Neural progenitor cell (in vitro differentiated cells): Measurements from ENCODE around the gene PCDHB9. TPM values are rescaled to one million over a fixed set of nuclear protein-coding genes. Genes with fewer than 3 reads are reported as not detected.
A peak's percentile ranks its signal among the peaks of the same experiment; 100 is the strongest.
"Not testable (repeated sequence)": the region's sequence is repeated elsewhere in the genome, so short reads cannot be mapped to it uniquely, and the experiment has no call there.

Experiments used
- DNase-seq: peaks from one replicate; pipeline ENCODE4 v3.0.0-alpha.2; 2016; ENCODE audit warnings: low spot score
- H2AFZ ChIP-seq: fragments of 200-600 bp; sonication (generic); replicated peaks from 2 replicates; pipeline ENCODE4 v1.6.1; 2016; ENCODE audit warnings: antibody characterized with exemption
- H3F3A ChIP-seq: fragments of 200-600 bp; sonication (generic); 2 replicates; pipeline ENCODE4 v1.6.1; 2016; ENCODE audit warnings: antibody characterized with exemption, low read depth
- H3K27ac ChIP-seq: fragments of 200-600 bp; sonication (generic); 2 replicates; pipeline ENCODE4 v1.5.1; 2016; ENCODE audit warnings: mild to moderate bottlenecking
- H3K27me3 ChIP-seq: fragments of 200-600 bp; sonication (generic); 2 replicates; pipeline ENCODE4 v1.6.1; 2016; ENCODE audit warnings: mild to moderate bottlenecking, moderate library complexity
- H3K36me3 ChIP-seq: fragments of 200-600 bp; sonication (generic); 2 replicates; pipeline ENCODE4 v1.5.1; 2016
- H3K4me1 ChIP-seq: fragments of 200-600 bp; sonication (generic); 2 replicates; pipeline ENCODE4 v1.6.1; 2016; ENCODE audit warnings: mixed run types
- H3K4me2 ChIP-seq: fragments of 200-600 bp; sonication (generic); 2 replicates; pipeline ENCODE4 v1.6.1; 2016
- H3K4me3 ChIP-seq: fragments of 200-600 bp; sonication (generic); 2 replicates; pipeline ENCODE4 v1.5.1; 2016
- H3K79me2 ChIP-seq: fragments of 200-600 bp; sonication (generic); 2 replicates; pipeline ENCODE4 v1.6.1; 2016; ENCODE audit warnings: low read depth
- H3K9ac ChIP-seq: fragments of 200-600 bp; sonication (generic); 2 replicates; pipeline ENCODE4 v1.6.1; 2016
- H3K9me3 ChIP-seq: fragments of 200-600 bp; sonication (generic); 2 replicates; pipeline ENCODE4 v1.5.1; 2016; ENCODE audit warnings: low read depth
- H4K20me1 ChIP-seq: fragments of 200-600 bp; sonication (generic); 2 replicates; pipeline ENCODE4 v1.6.1; 2016; ENCODE audit warnings: low read depth
- H3K27ac Mint-ChIP-seq: 3 replicates; pipeline ENCODE4 v1.8.0; 2021; ENCODE audit warnings: mixed read lengths
- H3K27me3 Mint-ChIP-seq: 2 replicates; pipeline ENCODE4 v1.8.0; 2022; ENCODE audit warnings: low read depth, mild to moderate bottlenecking, inconsistent platforms, moderate library complexity, mixed read lengths; ENCODE audit not compliant: insufficient read depth
- H3K36me3 Mint-ChIP-seq: 3 replicates; pipeline ENCODE4 v1.8.0; 2021; ENCODE audit warnings: mixed read lengths
- H3K4me1 Mint-ChIP-seq: 3 replicates; pipeline ENCODE4 v1.8.0; 2021; ENCODE audit warnings: mixed read lengths
- H3K4me3 Mint-ChIP-seq: 3 replicates; pipeline ENCODE4 v1.8.0; 2021; ENCODE audit warnings: mild to moderate bottlenecking, moderate library complexity, mixed read lengths
- H3K9me3 Mint-ChIP-seq: 3 replicates; pipeline ENCODE4 v1.8.0; 2020; ENCODE audit warnings: mixed read lengths
- EZH2 ChIP-seq: fragments of 200-600 bp; sonication (generic); IDR thresholded peaks from 2 replicates; pipeline ENCODE4 v1.6.1; 2017; ENCODE audit warnings: antibody characterized with exemption, mild to moderate bottlenecking, moderate library complexity
- EZH2phosphoT487 ChIP-seq: fragments of 200-600 bp; sonication (generic); IDR thresholded peaks from 2 replicates; pipeline ENCODE4 v1.6.1; 2017; ENCODE audit warnings: antibody characterized with exemption
- total RNA-seq: library from RNA; depleted of rRNA; stranded (reverse); fragments of >200 nt; gene quantifications from 2 replicates; pipeline ENCODE4 v1.2.3, GENCODE V29; 2015; ENCODE audit warnings: low replicate concordance
- TF ChIP-seq, protein P1 (sequence below): fragments of 200-600 bp; sonication (generic); IDR thresholded peaks from 2 replicates; pipeline ENCODE4 v1.5.1; 2017; ENCODE audit warnings: antibody characterized with exemption, mild to moderate bottlenecking

The PCDHB9 gene
- total RNA-seq, 1 donor from 2014 or later = 4.6 TPM

GRCh38 chr5:141192110-141192725, 5.3 kb downstream of the PCDHB9 start, which contains the start of gene PCDHB10:
TSS of gene PCDHB10 (plus strand) at chr5:141192353. CDS start at chr5:141192553, 200 bp downstream.
- Histone ChIP-seq H3K27ac (no peak within 1 kb of the TSS), H3K27me3 (no peaks in the 10 kb centered on the region), H3K36me3 (peaks cover 9% of the 10 kb centered on the region), H3K79me2 (no peaks in the 10 kb centered on the region), H3F3A (peaks cover 6% of the 10 kb centered on the region), H3K9me3 (peaks cover 22% of the 10 kb centered on the region), H3K9ac (no peak within 1 kb of the TSS), H3K4me3 (peak within 1 kb of the TSS; percentile 43), H3K4me2 (peak within 1 kb of the TSS; percentile 76), H4K20me1 (no peaks in the 10 kb centered on the region), H3K4me1 (no peaks in the 10 kb centered on the region), H2AFZ (peak within 1 kb of the TSS; percentile 94)
- no peaks in the 10 kb centered on the region for H3K4me1 Mint-ChIP-seq
- H3K36me3 Mint-ChIP-seq = peaks cover 17% of the 10 kb centered on the region
- H3K9me3 Mint-ChIP-seq = peaks cover 57% of the 10 kb centered on the region
- H3K27me3 Mint-ChIP-seq = peaks cover 6% of the 10 kb centered on the region
- peak within 1 kb of the TSS; percentile 69 for H3K4me3 Mint-ChIP-seq
- peak; percentile 80 for DNase-seq
- H3K27ac Mint-ChIP-seq = no peak within 1 kb of the TSS
- TF ChIP-seq, protein P1, sequence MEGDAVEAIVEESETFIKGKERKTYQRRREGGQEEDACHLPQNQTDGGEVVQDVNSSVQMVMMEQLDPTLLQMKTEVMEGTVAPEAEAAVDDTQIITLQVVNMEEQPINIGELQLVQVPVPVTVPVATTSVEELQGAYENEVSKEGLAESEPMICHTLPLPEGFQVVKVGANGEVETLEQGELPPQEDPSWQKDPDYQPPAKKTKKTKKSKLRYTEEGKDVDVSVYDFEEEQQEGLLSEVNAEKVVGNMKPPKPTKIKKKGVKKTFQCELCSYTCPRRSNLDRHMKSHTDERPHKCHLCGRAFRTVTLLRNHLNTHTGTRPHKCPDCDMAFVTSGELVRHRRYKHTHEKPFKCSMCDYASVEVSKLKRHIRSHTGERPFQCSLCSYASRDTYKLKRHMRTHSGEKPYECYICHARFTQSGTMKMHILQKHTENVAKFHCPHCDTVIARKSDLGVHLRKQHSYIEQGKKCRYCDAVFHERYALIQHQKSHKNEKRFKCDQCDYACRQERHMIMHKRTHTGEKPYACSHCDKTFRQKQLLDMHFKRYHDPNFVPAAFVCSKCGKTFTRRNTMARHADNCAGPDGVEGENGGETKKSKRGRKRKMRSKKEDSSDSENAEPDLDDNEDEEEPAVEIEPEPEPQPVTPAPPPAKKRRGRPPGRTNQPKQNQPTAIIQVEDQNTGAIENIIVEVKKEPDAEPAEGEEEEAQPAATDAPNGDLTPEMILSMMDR = peak; percentile 89
- TF ChIP-seq EZH2phosphoT487 (no peak), EZH2 (no peak)

DNA sequence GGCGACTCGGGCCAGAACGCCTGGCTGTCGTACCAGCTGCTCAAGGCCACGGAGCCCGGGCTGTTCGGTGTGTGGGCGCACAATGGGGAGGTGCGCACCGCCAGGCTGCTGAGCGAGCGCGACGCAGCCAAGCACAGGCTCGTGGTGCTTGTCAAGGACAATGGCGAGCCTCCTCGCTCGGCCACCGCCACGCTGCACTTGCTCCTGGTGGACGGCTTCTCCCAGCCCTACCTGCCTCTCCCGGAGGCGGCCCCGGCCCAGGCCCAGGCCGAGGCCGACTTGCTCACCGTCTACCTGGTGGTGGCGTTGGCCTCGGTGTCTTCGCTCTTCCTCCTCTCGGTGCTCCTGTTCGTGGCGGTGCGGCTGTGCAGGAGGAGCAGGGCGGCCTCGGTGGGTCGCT, 7.4 kb downstream of the PCDHB9 start:
- H3K4me3 ChIP-seq, H3K4me3 Mint-ChIP-seq, H3K27ac ChIP-seq, H3K79me2 ChIP-seq, H3K27me3 ChIP-seq, H3K27ac Mint-ChIP-seq, H4K20me1 ChIP-seq, H3K4me1 Mint-ChIP-seq, H2AFZ ChIP-seq, H3K27me3 Mint-ChIP-seq, DNase-seq, H3K9ac ChIP-seq, H3K4me2 ChIP-seq, H3K4me1 ChIP-seq, H3F3A ChIP-seq: not testable (repeated sequence)
- peaks cover 13% of the 10 kb centered on the region for H3K36me3 Mint-ChIP-seq
- Histone ChIP-seq H3K36me3 (peaks cover 14% of the 10 kb centered on the region), H3K9me3 (peaks cover 22% of the 10 kb centered on the region)
- H3K9me3 Mint-ChIP-seq = peaks cover 58% of the 10 kb centered on the region

DNA sequence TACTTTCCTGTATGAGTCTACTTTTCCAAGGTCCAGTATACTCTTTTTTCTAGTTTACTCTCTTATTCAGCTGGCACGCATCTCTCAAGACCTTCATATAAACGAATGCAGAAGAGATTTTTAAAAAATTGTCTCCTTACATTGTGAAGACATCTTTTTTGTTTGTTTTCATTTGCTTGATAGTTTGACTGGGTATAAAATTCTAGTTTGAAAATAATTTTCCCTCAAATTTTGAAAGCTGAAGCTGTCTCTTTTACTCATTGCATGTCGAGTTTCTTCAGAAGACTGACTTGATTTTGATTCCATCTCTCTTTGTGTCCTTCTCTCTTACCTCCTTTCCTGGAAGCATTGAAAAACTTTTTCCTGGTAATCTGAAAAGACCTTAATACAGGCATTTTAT, 9.4 kb downstream of the PCDHB9 start:
- Mint-ChIP-seq H3K4me3 (no peak overlapping the region), H3K4me1 (no peaks in the 10 kb centered on the region), H3K36me3 (peaks cover 18% of the 10 kb centered on the region), H3K27me3 (peaks cover 8% of the 10 kb centered on the region), H3K27ac (no peak overlapping the region), H3K9me3 (peaks cover 62% of the 10 kb centered on the region)
- peaks cover 22% of the 10 kb centered on the region for H3K9me3 ChIP-seq
- peaks cover 11% of the 10 kb centered on the region for H3K36me3 ChIP-seq
- DNase-seq = no peak
- no peaks in the 10 kb centered on the region for H4K20me1 ChIP-seq
- H2AFZ ChIP-seq = no peak overlapping the region
- H3K4me3 ChIP-seq = no peak overlapping the region
- no peaks in the 10 kb centered on the region for H3K79me2 ChIP-seq
- H3K4me2 ChIP-seq = no peak overlapping the region
- H3K27ac ChIP-seq = no peak overlapping the region
- H3K27me3 ChIP-seq = peaks cover 17% of the 10 kb centered on the region
- H3K9ac ChIP-seq = no peak overlapping the region
- TF ChIP-seq, protein P1 = no peak
- no peak for TF ChIP-seq EZH2phosphoT487
- TF ChIP-seq EZH2 = no peak
- peaks cover 6% of the 10 kb centered on the region for H3F3A ChIP-seq
- no peaks in the 10 kb centered on the region for H3K4me1 ChIP-seq
